IMR-90 (cell line): ENCODE results near the gene CUL9. TPM values are rescaled to one million over a fixed set of nuclear protein-coding genes. Genes with fewer than 3 reads are reported as not detected.

Experiments
- ATAC-seq: fragments of 200-7000 bp; cut with Tn5 transposase; 2 replicates; pipeline ENCODE4 v1.9.1; 2020; ENCODE audit warnings: low read depth, mild to moderate bottlenecking, moderate library complexity
- BruUV-seq: library from RNA; stranded (reverse); fragments of 400-500 nt; replicated peaks from 2 replicates; lab custom pipeline; 2021; lab: Mats Ljungman, UMichigan
- CTCF ChIA-PET: fragments of 300-600 bp; formaldehyde crosslinking; extraction: SDS; loops from one replicate; lab custom pipeline; 2021; ENCODE audit warnings: antibody characterized with exemption; lab: Yijun Ruan, JAX
- POLR2A ChIA-PET: fragments of 300-600 bp; sonication (Branson Sonifier 250); formaldehyde crosslinking; loops from one replicate; lab custom pipeline; 2022; ENCODE audit warnings: antibody characterized with exemption; ENCODE audit not compliant: unreplicated experiment; lab: Charles Lee
- DNase-seq: peaks from one replicate; pipeline ENCODE4 v3.0.0; 2013
- H2AFZ ChIP-seq: replicated peaks from 2 replicates; pipeline ENCODE3; 2013; ENCODE audit warnings: low read length, mild to moderate bottlenecking; ENCODE audit not compliant: poor library complexity
- H2AK5ac ChIP-seq: 2 replicates; pipeline ENCODE4 v1.6.1; 2013; ENCODE audit warnings: low read depth, low read length, inconsistent platforms
- H2AK9ac ChIP-seq: replicated peaks from 2 replicates; pipeline ENCODE3; 2013; ENCODE audit warnings: mild to moderate bottlenecking, low read depth, low read length, moderate library complexity; ENCODE audit not compliant: poor library complexity
- H2BK120ac ChIP-seq: 2 replicates; pipeline ENCODE4 v1.6.1; 2013; ENCODE audit warnings: low read depth, low read length, inconsistent platforms
- H2BK15ac ChIP-seq: 3 replicates; pipeline ENCODE4 v1.6.1; 2013; ENCODE audit warnings: low read depth, low read length, inconsistent platforms
- H2BK20ac ChIP-seq: 2 replicates; pipeline ENCODE4 v1.6.1; 2013; ENCODE audit warnings: low read depth, mild to moderate bottlenecking, inconsistent platforms, low read length, moderate library complexity
- H2BK5ac ChIP-seq: 2 replicates; pipeline ENCODE4 v1.6.1; 2013; ENCODE audit warnings: mild to moderate bottlenecking, low read depth, low read length, inconsistent platforms; ENCODE audit not compliant: poor library complexity, severe bottlenecking
- H3K14ac ChIP-seq: replicated peaks from 2 replicates; pipeline ENCODE4 v1.6.1; 2013; ENCODE audit warnings: low read depth, low read length, inconsistent platforms
- H3K18ac ChIP-seq: 2 replicates; pipeline ENCODE4 v1.6.1; 2013; ENCODE audit warnings: low read depth, low read length, control low read depth
- H3K23ac ChIP-seq: 2 replicates; pipeline ENCODE4 v1.6.1; 2013; ENCODE audit warnings: low read depth, low read length, inconsistent platforms
- H3K27ac ChIP-seq: 2 replicates; pipeline ENCODE4 v1.5.1; 2013; ENCODE audit warnings: mild to moderate bottlenecking, control low read depth, low read length; ENCODE audit not compliant: insufficient read depth
- H3K27me3 ChIP-seq: 2 replicates; pipeline ENCODE4 v1.6.1; 2013; ENCODE audit warnings: low read length; ENCODE audit not compliant: control insufficient read depth, insufficient read depth
- H3K36me3 ChIP-seq: 2 replicates; pipeline ENCODE4 v1.6.1; 2013; ENCODE audit warnings: low read length, mixed read lengths; ENCODE audit not compliant: control insufficient read depth, insufficient read depth
- H3K4ac ChIP-seq: 2 replicates; pipeline ENCODE4 v1.6.1; 2013; ENCODE audit warnings: low read depth, low read length, inconsistent platforms
- H3K4me1 ChIP-seq: 2 replicates; pipeline ENCODE4 v1.6.1; 2013; ENCODE audit warnings: low read length, mixed read lengths; ENCODE audit not compliant: control insufficient read depth, insufficient read depth
- H3K4me2 ChIP-seq: 2 replicates; pipeline ENCODE4 v1.6.1; 2013; ENCODE audit warnings: low read depth, mild to moderate bottlenecking, control low read depth, low read length, moderate library complexity
- H3K4me3 ChIP-seq: 2 replicates; pipeline ENCODE4 v1.5.1; 2013; ENCODE audit warnings: low read depth, mild to moderate bottlenecking, control low read depth, low read length, moderate library complexity; ENCODE audit not compliant: insufficient read depth
- H3K56ac ChIP-seq: 2 replicates; pipeline ENCODE4 v1.6.1; 2013; ENCODE audit warnings: low read length, inconsistent platforms; ENCODE audit not compliant: insufficient read depth; ENCODE audit errors: extremely low read depth
- H3K79me1 ChIP-seq, 2 experiments: 2 replicates each; pipeline ENCODE4 v1.6.1; 2013; ENCODE audit warnings: low read length in 2 of 2, inconsistent platforms in 1 of 2, low read depth in 1 of 2
- H3K9ac ChIP-seq: 2 replicates; pipeline ENCODE4 v1.6.1; 2013; ENCODE audit warnings: low read depth, low read length, control low read depth
- H3K9me1 ChIP-seq: 2 replicates; pipeline ENCODE4 v1.6.1; 2013; ENCODE audit warnings: low read length, inconsistent platforms; ENCODE audit not compliant: insufficient read depth
- H3K9me3 ChIP-seq: 2 replicates; pipeline ENCODE4 v1.6.1; 2013; ENCODE audit warnings: low read length; ENCODE audit not compliant: control insufficient read depth, insufficient read depth
- H4K20me1 ChIP-seq: 2 replicates; pipeline ENCODE4 v1.6.1; 2013; ENCODE audit warnings: low read length, inconsistent platforms; ENCODE audit not compliant: insufficient read depth
- H4K5ac ChIP-seq: 2 replicates; pipeline ENCODE4 v1.6.1; 2013; ENCODE audit warnings: mild to moderate bottlenecking, low read depth, low read length, control low read depth
- H4K8ac ChIP-seq, 2 experiments: 2 replicates each; pipeline ENCODE4 v1.6.1; 2013; ENCODE audit warnings: low read depth in 2 of 2, low read length in 2 of 2, control low read depth in 1 of 2, inconsistent platforms in 1 of 2
- H4K91ac ChIP-seq: 2 replicates; pipeline ENCODE4 v1.6.1; 2013; ENCODE audit warnings: low read depth, low read length, inconsistent platforms; ENCODE audit not compliant: insufficient read depth
- BHLHE40 ChIP-seq: fragments of 150-350 bp; IDR thresholded peaks from 2 replicates; pipeline ENCODE4 v1.6.1; 2016; ENCODE audit warnings: mild to moderate bottlenecking, low read depth, low read length
- CEBPB ChIP-seq: IDR thresholded peaks from 2 replicates; pipeline ENCODE4 v1.6.1; 2012; ENCODE audit warnings: low read depth, low read length, improper control_type of control experiment
- CHD1 ChIP-seq: IDR thresholded peaks from 2 replicates; pipeline ENCODE4 v1.6.1; 2012; ENCODE audit warnings: low read depth, low read length, improper control_type of control experiment
- FOS ChIP-seq: fragments of 150-350 bp; IDR thresholded peaks from 2 replicates; pipeline ENCODE4 v1.6.1; 2016; ENCODE audit warnings: low read depth, low read length
- MAFK ChIP-seq: IDR thresholded peaks from 2 replicates; pipeline ENCODE4 v1.6.1; 2012; ENCODE audit warnings: low read depth, low read length, improper control_type of control experiment
- MAZ ChIP-seq: IDR thresholded peaks from 2 replicates; pipeline ENCODE4 v1.6.1; 2012; ENCODE audit warnings: low read depth, mild to moderate bottlenecking, low read length, improper control_type of control experiment, moderate library complexity, borderline replicate concordance
- MXI1 ChIP-seq: IDR thresholded peaks from 2 replicates; pipeline ENCODE4 v1.6.1; 2012; ENCODE audit warnings: low read depth, mild to moderate bottlenecking, low read length, moderate library complexity, borderline replicate concordance
- POLR2A ChIP-seq: IDR thresholded peaks from 2 replicates; pipeline ENCODE4 v1.6.1; 2012; ENCODE audit warnings: mild to moderate bottlenecking, low read depth, low read length
- RAD21 ChIP-seq: IDR thresholded peaks from 2 replicates; pipeline ENCODE4 v1.6.1; 2012; ENCODE audit warnings: low read length, improper control_type of control experiment
- RCOR1 ChIP-seq: IDR thresholded peaks from 2 replicates; pipeline ENCODE4 v1.6.1; 2012; ENCODE audit warnings: mild to moderate bottlenecking, low read length, improper control_type of control experiment; ENCODE audit not compliant: insufficient replicate concordance
- RFX5 ChIP-seq: IDR thresholded peaks from 2 replicates; pipeline ENCODE4 v1.8.0; 2012; ENCODE audit warnings: low read depth, mild to moderate bottlenecking, low read length, moderate library complexity
- SMC3 ChIP-seq: fragments of 150-350 bp; IDR thresholded peaks from 2 replicates; pipeline ENCODE4 v1.6.1; 2016; ENCODE audit warnings: low read depth, mild to moderate bottlenecking, antibody characterized with exemption, low read length, moderate library complexity
- WGBS, 2 experiments: methylation state at CpG; one replicate each; pipeline versions ENCODE4 v1.1.5 to v1.1.7; 2013; ENCODE audit warnings: missing lambda C conversion rate in 2 of 2; ENCODE audit not compliant: insufficient read length in 1 of 2; ENCODE audit errors: extremely low coverage in 2 of 2; 5-methylcytosine and 5-hydroxymethylcytosine counted together
- dilution Hi-C: fragments of 300-500 bp; cut with HindIII; formaldehyde crosslinking; loops from one replicate; pipeline ENCODE4 v1.14.3; 2018; ENCODE audit warnings: low sequenced_read_pairs; ENCODE audit not compliant: unreplicated experiment
- in situ Hi-C: fragments of 300-500 bp; cut with MboI; formaldehyde crosslinking; loops from 3 replicates; pipeline ENCODE4 v1.14.3; 2019; ENCODE audit warnings: low sequenced_read_pairs, inconsistent platforms, mixed read lengths
- intact Hi-C: fragments of 100-400 bp; cut with micrococcal nuclease; formaldehyde crosslinking; loops from 2 replicates; pipeline ENCODE4 v1.10.0; 2022
- polyA plus RNA-seq, 3 experiments: library from polyadenylated mRNA; depleted of rRNA; stranded (reverse); fragments of >200 nt; gene quantifications; 2 replicates each; pipeline ENCODE4 v1.2.3, GENCODE V29; 2012; ENCODE audit warnings: low replicate concordance in 1 of 3
- total RNA-seq: library from RNA; depleted of rRNA; stranded (reverse); fragments of >200 nt; gene quantifications from 2 replicates; pipeline ENCODE4 v1.2.3, GENCODE V29; 2012
- TF ChIP-seq, protein P1 (sequence below): fragments of 150-350 bp; IDR thresholded peaks from 2 replicates; pipeline ENCODE4 v1.6.1; 2017; ENCODE audit warnings: mild to moderate bottlenecking, antibody characterized with exemption, low read length, low read depth
- TF ChIP-seq, protein P2 (sequence below): conservative IDR thresholded peaks from 2 replicates; pipeline ENCODE4 v1.5.1; 2012; ENCODE audit warnings: mild to moderate bottlenecking, low read depth, low read length, improper control_type of control experiment

CUL9 gene
- total and polyA plus RNA-seq, 2 of the 4 experiments (the other 2 are of a cell fraction): 7.7 to 19.5 TPM

DNA sequence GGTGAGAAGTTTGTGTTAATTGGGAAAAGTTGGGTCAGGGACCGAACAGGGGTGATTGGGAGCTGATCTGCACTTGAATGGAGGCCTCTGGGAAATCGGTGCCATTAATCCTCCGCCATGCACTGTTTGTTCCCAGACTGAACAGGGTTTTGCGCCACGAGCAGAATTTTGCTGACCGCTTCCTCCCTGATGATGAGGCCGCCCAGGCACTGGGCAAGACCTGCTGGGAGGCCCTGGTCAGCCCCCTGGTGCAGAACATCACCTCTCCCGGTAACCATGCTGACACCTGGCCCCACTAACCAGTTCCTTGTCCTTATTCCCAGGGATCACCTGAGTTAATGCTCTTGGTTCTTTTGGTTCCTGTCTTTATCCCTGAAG, 21.7 kb downstream of the CUL9 start:
- no TSS peak for BruUV-seq
- Histone ChIP-seq H3K79me1 (no peaks in the 10 kb centered on the region), H3K4me2 (no peak overlapping the region)

More for the DNA sequence above, 21.7 kb downstream of the CUL9 start:
- no peak overlapping the region for H3K27ac ChIP-seq
- H3K4me3 ChIP-seq: no peak overlapping the region
- H3K9me1 ChIP-seq: no peaks in the 10 kb centered on the region; the same call in 1 of the 2 replicates
- no peak overlapping the region for H3K9ac ChIP-seq
- peaks cover 32% of the 10 kb centered on the region for H3K36me3 ChIP-seq
- WGBS, 2 experiments: 77% methylated on average over 8 of the region's 8 CpGs; no CpG with 5 or more reads in 1 of the 2 experiments
- no peak overlapping the region for H2BK5ac ChIP-seq
- intact Hi-C loops (no loop called here), in situ Hi-C loops (no loop called here), dilution Hi-C loops (no loop called here)
- TF ChIP-seq, protein P1, sequence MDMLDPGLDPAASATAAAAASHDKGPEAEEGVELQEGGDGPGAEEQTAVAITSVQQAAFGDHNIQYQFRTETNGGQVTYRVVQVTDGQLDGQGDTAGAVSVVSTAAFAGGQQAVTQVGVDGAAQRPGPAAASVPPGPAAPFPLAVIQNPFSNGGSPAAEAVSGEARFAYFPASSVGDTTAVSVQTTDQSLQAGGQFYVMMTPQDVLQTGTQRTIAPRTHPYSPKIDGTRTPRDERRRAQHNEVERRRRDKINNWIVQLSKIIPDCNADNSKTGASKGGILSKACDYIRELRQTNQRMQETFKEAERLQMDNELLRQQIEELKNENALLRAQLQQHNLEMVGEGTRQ: no peak
- TF ChIP-seq MAFK (no peak), BHLHE40 (no peak), FOS (no peak), MXI1 (no peak), RAD21 (no peak), CHD1 (no peak), MAZ (no peak), SMC3 (no peak), RFX5 (no peak), RCOR1 (no peak), CEBPB (no peak), POLR2A (no peak)
- TF ChIP-seq, protein P2, sequence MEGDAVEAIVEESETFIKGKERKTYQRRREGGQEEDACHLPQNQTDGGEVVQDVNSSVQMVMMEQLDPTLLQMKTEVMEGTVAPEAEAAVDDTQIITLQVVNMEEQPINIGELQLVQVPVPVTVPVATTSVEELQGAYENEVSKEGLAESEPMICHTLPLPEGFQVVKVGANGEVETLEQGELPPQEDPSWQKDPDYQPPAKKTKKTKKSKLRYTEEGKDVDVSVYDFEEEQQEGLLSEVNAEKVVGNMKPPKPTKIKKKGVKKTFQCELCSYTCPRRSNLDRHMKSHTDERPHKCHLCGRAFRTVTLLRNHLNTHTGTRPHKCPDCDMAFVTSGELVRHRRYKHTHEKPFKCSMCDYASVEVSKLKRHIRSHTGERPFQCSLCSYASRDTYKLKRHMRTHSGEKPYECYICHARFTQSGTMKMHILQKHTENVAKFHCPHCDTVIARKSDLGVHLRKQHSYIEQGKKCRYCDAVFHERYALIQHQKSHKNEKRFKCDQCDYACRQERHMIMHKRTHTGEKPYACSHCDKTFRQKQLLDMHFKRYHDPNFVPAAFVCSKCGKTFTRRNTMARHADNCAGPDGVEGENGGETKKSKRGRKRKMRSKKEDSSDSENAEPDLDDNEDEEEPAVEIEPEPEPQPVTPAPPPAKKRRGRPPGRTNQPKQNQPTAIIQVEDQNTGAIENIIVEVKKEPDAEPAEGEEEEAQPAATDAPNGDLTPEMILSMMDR: no peak
- H2AFZ ChIP-seq: no peak overlapping the region
- no peaks in the 10 kb centered on the region for H4K20me1 ChIP-seq
- H3K56ac ChIP-seq: no peak overlapping the region
- no peaks in the 10 kb centered on the region for H3K27me3 ChIP-seq
- ChIA-PET CTCF (no interaction called here), POLR2A (no interaction called here)
- no peaks in the 10 kb centered on the region; the same call in 1 of the 2 replicates for H3K9me3 ChIP-seq
- no peak overlapping the region for H3K14ac ChIP-seq
- H2AK9ac ChIP-seq: no peak overlapping the region
- H4K8ac ChIP-seq: no peak overlapping the region
- ATAC-seq: no peak
- H4K5ac ChIP-seq: no peak overlapping the region
- no peak overlapping the region for H3K4ac ChIP-seq
- H3K18ac ChIP-seq: no peak overlapping the region
- H2AK5ac ChIP-seq: no peak overlapping the region
- H4K91ac ChIP-seq: no peak overlapping the region
- H3K23ac ChIP-seq: no peak overlapping the region
- H2BK120ac ChIP-seq: no peak overlapping the region
- H2BK15ac ChIP-seq: no peak overlapping the region
- DNase-seq: no peak
- H2BK20ac ChIP-seq: no peak overlapping the region
- H3K4me1 ChIP-seq: no peaks in the 10 kb centered on the region
